GM23338 (cell line): ENCODE measurements around the gene ANKIB1. TPM values are rescaled to one million over a fixed set of nuclear protein-coding genes. Genes with fewer than 3 reads are reported as not detected.
"Not testable (repeated sequence)": the region's sequence is repeated elsewhere in the genome, so short reads cannot be mapped to it uniquely, and the experiment has no call there.

Experiments
- ATAC-seq: fragments of 200-7000 bp; cut with Tn5 transposase; 3 replicates; pipeline ENCODE4 v1.9.1; 2020
- DNase-seq: peaks from one replicate; pipeline ENCODE4 v3.0.0-alpha.2; 2015; ENCODE audit warnings: low spot score
- H2AFZ ChIP-seq: fragments of 200-600 bp; sonication (generic); 2 replicates; pipeline ENCODE4 v1.8.0; 2016; ENCODE audit warnings: antibody characterized with exemption, mild to moderate bottlenecking, moderate library complexity
- H3F3A ChIP-seq: fragments of 200-600 bp; sonication (generic); replicated peaks from 2 replicates; pipeline ENCODE4 v1.8.0; 2017; ENCODE audit warnings: antibody characterized with exemption, mixed run types, low read depth
- H3K27ac ChIP-seq: fragments of 200-600 bp; sonication (generic); 2 replicates; pipeline ENCODE4 v1.6.1; 2016; ENCODE audit warnings: low read depth
- H3K27me3 ChIP-seq: fragments of 200-600 bp; sonication (generic); 2 replicates; pipeline ENCODE4 v1.8.0; 2016; ENCODE audit warnings: mild to moderate bottlenecking, mixed run types, moderate library complexity; ENCODE audit not compliant: insufficient read depth
- H3K36me3 ChIP-seq: fragments of 200-600 bp; sonication (generic); 2 replicates; pipeline ENCODE4 v1.8.0; 2016; ENCODE audit warnings: mild to moderate bottlenecking; ENCODE audit not compliant: insufficient read depth
- H3K4me1 ChIP-seq: fragments of 200-600 bp; sonication (generic); 2 replicates; pipeline ENCODE4 v1.8.0; 2016; ENCODE audit warnings: mild to moderate bottlenecking, moderate library complexity; ENCODE audit not compliant: insufficient read depth
- H3K4me2 ChIP-seq: fragments of 200-600 bp; sonication (generic); 2 replicates; pipeline ENCODE4 v1.7.1; 2017; ENCODE audit warnings: mixed run types
- H3K4me3 ChIP-seq: fragments of 200-600 bp; sonication (generic); 2 replicates; pipeline ENCODE4 v1.6.1; 2016; ENCODE audit warnings: mixed run types
- H3K79me2 ChIP-seq: fragments of 200-600 bp; sonication (generic); replicated peaks from 2 replicates; pipeline ENCODE4 v1.8.0; 2017; ENCODE audit warnings: mild to moderate bottlenecking; ENCODE audit not compliant: insufficient read depth
- H3K9me2 ChIP-seq: fragments of 200-600 bp; sonication (generic); 2 replicates; pipeline ENCODE4 v1.8.0; 2017; ENCODE audit not compliant: insufficient read depth
- H4K20me1 ChIP-seq: fragments of 200-600 bp; sonication (generic); replicated peaks from 2 replicates; pipeline ENCODE4 v1.8.0; 2017; ENCODE audit warnings: mild to moderate bottlenecking; ENCODE audit not compliant: insufficient read depth
- H3K27ac Mint-ChIP-seq: 2 replicates; pipeline ENCODE4 v1.8.0; 2020; ENCODE audit warnings: inconsistent platforms, mild to moderate bottlenecking, moderate library complexity, mixed read lengths
- H3K27me3 Mint-ChIP-seq: 3 replicates; pipeline ENCODE4 v1.8.0; 2022; ENCODE audit warnings: low read depth, mild to moderate bottlenecking, moderate library complexity, mixed read lengths, inconsistent platforms; ENCODE audit not compliant: insufficient read depth, poor library complexity
- H3K36me3 Mint-ChIP-seq: 3 replicates; pipeline ENCODE4 v1.8.0; 2021; ENCODE audit warnings: low read depth, mild to moderate bottlenecking, inconsistent platforms, moderate library complexity, mixed read lengths
- H3K4me1 Mint-ChIP-seq: 3 replicates; pipeline ENCODE4 v1.8.0; 2020; ENCODE audit warnings: mild to moderate bottlenecking, inconsistent platforms, mixed read lengths
- H3K4me3 Mint-ChIP-seq: 3 replicates; pipeline ENCODE4 v1.8.0; 2021; ENCODE audit warnings: moderate library complexity, mild to moderate bottlenecking, inconsistent platforms, mixed read lengths
- H3K9me3 Mint-ChIP-seq: 3 replicates; pipeline ENCODE4 v1.8.0; 2020; ENCODE audit warnings: moderate library complexity, mild to moderate bottlenecking, inconsistent platforms, mixed read lengths
- CREB1 ChIP-seq: fragments of 250-450 bp; sonication (Bioruptor Pico); IDR thresholded peaks from 2 replicates; pipeline ENCODE4 v1.5.0; 2020; ENCODE audit warnings: low read depth, mild to moderate bottlenecking, moderate library complexity
- CTCF ChIP-seq, 2 experiments: fragments of 200-600 bp in 1 of 2; sonication (generic) in 1 of 2; conservative IDR thresholded peaks; 2 replicates each; pipeline versions ENCODE4 v1.5.1 to v1.6.1; 2016 to 2017; ENCODE audit warnings: antibody characterized with exemption in 2 of 2, low read depth in 2 of 2, mild to moderate bottlenecking in 2 of 2, moderate library complexity in 1 of 2
- EZH2phosphoT487 ChIP-seq: fragments of 200-600 bp; sonication (generic); IDR thresholded peaks from one replicate; pipeline ENCODE4 v1.8.1; 2018; ENCODE audit warnings: antibody characterized with exemption; ENCODE audit not compliant: unreplicated experiment
- JUNB ChIP-seq: IDR thresholded peaks from one replicate; pipeline ENCODE4 v1.6.1; 2016; ENCODE audit warnings: antibody characterized with exemption; ENCODE audit not compliant: unreplicated experiment
- NANOG ChIP-seq: IDR thresholded peaks from 2 replicates; pipeline ENCODE4 v1.6.1; 2016; ENCODE audit warnings: antibody characterized with exemption, borderline replicate concordance
- REST ChIP-seq: IDR thresholded peaks from one replicate; pipeline ENCODE4 v1.6.1; 2018; ENCODE audit warnings: antibody characterized with exemption; ENCODE audit not compliant: unreplicated experiment
- STAT1 ChIP-seq: IDR thresholded peaks from one replicate; pipeline ENCODE4 v1.6.1; 2016; ENCODE audit warnings: antibody characterized with exemption; ENCODE audit not compliant: unreplicated experiment
- ZNF114 ChIP-seq: fragments of 250-450 bp; sonication (Bioruptor Pico); IDR thresholded peaks from 2 replicates; pipeline ENCODE4 v1.5.0; 2020; ENCODE audit warnings: mild to moderate bottlenecking, moderate library complexity
- ZNF331 ChIP-seq: fragments of 250-450 bp; sonication (Bioruptor Pico); IDR thresholded peaks from 2 replicates; pipeline ENCODE4 v1.5.0; 2020; ENCODE audit warnings: low read depth, mild to moderate bottlenecking, moderate library complexity
- polyA plus RNA-seq: library from polyadenylated mRNA; unstranded; fragments of >200 nt; fragmentation: Nextera tagmentation; extraction: Ambion mirVana; gene quantifications from 2 replicates; pipeline ENCODE4 v1.2.1, GENCODE V29; 2016
- total RNA-seq: library from RNA; depleted of rRNA; stranded (reverse); fragments of >200 nt; shearing (Covaris generic); gene quantifications from 2 replicates; pipeline ENCODE4 v1.2.3, GENCODE V29; 2014

The ANKIB1 gene
- total and polyA plus RNA-seq, 2 experiments from 2014 or later, result 19.1 to 40.3 TPM

GRCh38 chr7:92409357-92409756, 163.6 kb downstream of the ANKIB1 start (continued):
- TF ChIP-seq CTCF (conservative IDR thresholded peaks at IDR 0.05; ENCODE audit: low read depth in 2 of 2) (no peak), JUNB (no peak), STAT1 (no peak), ZNF331 (CRISPR knock-in tag) (no peak), EZH2phosphoT487 (no peak), REST (no peak), NANOG (no peak), CREB1 (CRISPR knock-in tag) (no peak), ZNF114 (no peak)

- not testable (repeated sequence) for H3K4me1 Mint-ChIP-seq, H3K27me3 Mint-ChIP-seq, H3K36me3 Mint-ChIP-seq, H3K4me3 Mint-ChIP-seq, H3K9me2 ChIP-seq, H3K36me3 ChIP-seq, H3K27ac ChIP-seq, DNase-seq, H3K4me3 ChIP-seq, H3K4me2 ChIP-seq, H2AFZ ChIP-seq, H3K9me3 Mint-ChIP-seq, H4K20me1 ChIP-seq, H3K27me3 ChIP-seq, ATAC-seq, H3K79me2 ChIP-seq, H3F3A ChIP-seq, H3K27ac Mint-ChIP-seq, H3K4me1 ChIP-seq
Measured at GRCh38 chr7:92410162-92410561, 164.4 kb downstream of the ANKIB1 start.

- H4K20me1 ChIP-seq, result no peaks in the 10 kb centered on the region
- no peak for ATAC-seq
- no peaks in the 10 kb centered on the region for H3K27me3 ChIP-seq
- H3K36me3 Mint-ChIP-seq, result no peaks in the 10 kb centered on the region
- H3K9me2 ChIP-seq, result 0 out of 2 replicates have a peak, but pooled peaks cover 4% of the 10 kb centered on the region
- no peaks in the 10 kb centered on the region for H3K79me2 ChIP-seq
- no peaks in the 10 kb centered on the region for H3K9me3 Mint-ChIP-seq
- H3K4me1 ChIP-seq, result 0 out of 2 replicates have a peak, but pooled peaks cover 6% of the 10 kb centered on the region
- H3K27me3 Mint-ChIP-seq, result no peaks in the 10 kb centered on the region
- H3K4me3 ChIP-seq, result no peak overlapping the region
- no peak overlapping the region for H3K27ac ChIP-seq
- H2AFZ ChIP-seq, result no peak overlapping the region
- H3K27ac Mint-ChIP-seq, result no peak overlapping the region
- DNase-seq, result no peak
- no peak overlapping the region for H3K4me3 Mint-ChIP-seq
- H3K36me3 ChIP-seq, result no peaks in the 10 kb centered on the region
- H3F3A ChIP-seq, result no peaks in the 10 kb centered on the region
- peaks cover 2% of the 10 kb centered on the region; the same call in 1 of the 3 replicates for H3K4me1 Mint-ChIP-seq
- H3K4me2 ChIP-seq, result no peak overlapping the region
- TF ChIP-seq CTCF (conservative IDR thresholded peaks at IDR 0.05; ENCODE audit: low read depth in 2 of 2) (no peak), JUNB (no peak), ZNF331 (CRISPR knock-in tag) (no peak), REST (no peak), EZH2phosphoT487 (no peak), CREB1 (CRISPR knock-in tag) (no peak), STAT1 (no peak)
Measured at GRCh38 chr7:92412745-92413144, 167.0 kb downstream of the ANKIB1 start.
